Epithelial cell of esophagus (primary cell): ENCODE results near the gene ADPRM.

Experiments used
- DNase-seq: peaks from one replicate; pipeline ENCODE4 v3.0.0; 2010; ENCODE audit warnings: low read depth
- H3K4me3 ChIP-seq: 2 replicates; pipeline ENCODE4 v1.5.1; 2011; ENCODE audit warnings: mild to moderate bottlenecking, low read length, control low read depth
- TF ChIP-seq, protein P1 (sequence below): IDR thresholded peaks from 2 replicates; pipeline ENCODE4 v1.5.1; 2011; ENCODE audit warnings: low read depth, mild to moderate bottlenecking, low read length, control low read depth, inconsistent platforms; ENCODE audit not compliant: insufficient read depth; ENCODE audit errors: missing control alignments

Gene ADPRM, protein sequence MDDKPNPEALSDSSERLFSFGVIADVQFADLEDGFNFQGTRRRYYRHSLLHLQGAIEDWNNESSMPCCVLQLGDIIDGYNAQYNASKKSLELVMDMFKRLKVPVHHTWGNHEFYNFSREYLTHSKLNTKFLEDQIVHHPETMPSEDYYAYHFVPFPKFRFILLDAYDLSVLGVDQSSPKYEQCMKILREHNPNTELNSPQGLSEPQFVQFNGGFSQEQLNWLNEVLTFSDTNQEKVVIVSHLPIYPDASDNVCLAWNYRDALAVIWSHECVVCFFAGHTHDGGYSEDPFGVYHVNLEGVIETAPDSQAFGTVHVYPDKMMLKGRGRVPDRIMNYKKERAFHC

DNA sequence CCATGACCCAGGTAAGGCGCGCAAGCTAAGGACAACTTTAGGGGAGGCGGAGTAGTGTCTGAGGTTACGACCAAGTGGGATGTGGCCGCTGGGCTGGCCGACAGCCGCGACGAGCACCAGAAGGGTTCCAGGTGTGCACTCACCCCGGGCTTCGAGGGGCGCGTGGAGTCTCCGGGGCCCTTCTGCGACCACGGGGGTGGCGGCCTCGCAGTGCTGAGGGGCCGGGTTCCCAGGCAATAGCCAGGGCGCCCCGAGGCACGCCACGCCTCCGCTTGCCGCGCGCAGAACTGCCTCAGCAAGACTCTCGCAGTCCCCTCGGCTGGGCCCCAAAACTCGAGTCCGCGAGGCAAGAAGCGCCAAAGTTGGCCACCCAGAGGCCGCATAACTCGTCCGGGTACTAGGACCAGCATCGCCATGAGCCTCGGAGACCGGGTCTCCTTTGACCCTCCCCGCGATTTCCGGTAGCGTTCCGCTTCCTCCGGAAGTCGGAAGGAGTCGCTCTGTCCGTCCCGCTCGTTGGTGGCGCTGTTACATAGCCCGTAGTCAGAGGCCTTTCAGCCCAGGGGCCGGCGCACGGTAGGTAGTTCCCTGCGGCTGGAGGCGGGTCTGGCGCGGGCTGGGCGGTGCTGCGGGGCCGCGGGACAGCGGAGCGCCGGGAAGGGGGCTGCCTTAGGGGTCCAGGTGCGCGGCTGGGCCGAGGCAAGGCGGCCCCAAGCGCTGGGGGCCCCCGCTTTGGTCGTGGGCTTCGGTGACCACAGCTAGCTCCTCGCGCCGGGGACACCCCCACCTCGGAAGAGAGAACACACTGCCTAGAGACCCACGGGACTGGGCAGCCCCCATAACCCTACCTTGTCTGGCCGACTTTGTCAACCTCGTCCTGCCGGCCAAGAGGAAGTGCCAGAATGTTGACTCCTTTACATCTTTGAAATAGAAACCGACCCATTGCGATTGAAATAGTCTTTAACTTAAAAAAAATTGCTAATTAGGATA is at the start of gene ADPRM, which contains the start of gene SCO1:
ADPRM (plus strand) TSS at position 503 of the 990 bp plus-strand sequence. CDS start 7,333 bp downstream, outside the sequence.
SCO1 (minus strand) TSS at position 442 of the 990 bp plus-strand sequence; CDS start at position 416, 26 bp downstream.
- peak; percentile 95 for DNase-seq
- TF ChIP-seq, protein P1, sequence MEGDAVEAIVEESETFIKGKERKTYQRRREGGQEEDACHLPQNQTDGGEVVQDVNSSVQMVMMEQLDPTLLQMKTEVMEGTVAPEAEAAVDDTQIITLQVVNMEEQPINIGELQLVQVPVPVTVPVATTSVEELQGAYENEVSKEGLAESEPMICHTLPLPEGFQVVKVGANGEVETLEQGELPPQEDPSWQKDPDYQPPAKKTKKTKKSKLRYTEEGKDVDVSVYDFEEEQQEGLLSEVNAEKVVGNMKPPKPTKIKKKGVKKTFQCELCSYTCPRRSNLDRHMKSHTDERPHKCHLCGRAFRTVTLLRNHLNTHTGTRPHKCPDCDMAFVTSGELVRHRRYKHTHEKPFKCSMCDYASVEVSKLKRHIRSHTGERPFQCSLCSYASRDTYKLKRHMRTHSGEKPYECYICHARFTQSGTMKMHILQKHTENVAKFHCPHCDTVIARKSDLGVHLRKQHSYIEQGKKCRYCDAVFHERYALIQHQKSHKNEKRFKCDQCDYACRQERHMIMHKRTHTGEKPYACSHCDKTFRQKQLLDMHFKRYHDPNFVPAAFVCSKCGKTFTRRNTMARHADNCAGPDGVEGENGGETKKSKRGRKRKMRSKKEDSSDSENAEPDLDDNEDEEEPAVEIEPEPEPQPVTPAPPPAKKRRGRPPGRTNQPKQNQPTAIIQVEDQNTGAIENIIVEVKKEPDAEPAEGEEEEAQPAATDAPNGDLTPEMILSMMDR: peak; percentile 51
- peak within 1 kb of the TSS; percentile 84 for H3K4me3 ChIP-seq

DNA sequence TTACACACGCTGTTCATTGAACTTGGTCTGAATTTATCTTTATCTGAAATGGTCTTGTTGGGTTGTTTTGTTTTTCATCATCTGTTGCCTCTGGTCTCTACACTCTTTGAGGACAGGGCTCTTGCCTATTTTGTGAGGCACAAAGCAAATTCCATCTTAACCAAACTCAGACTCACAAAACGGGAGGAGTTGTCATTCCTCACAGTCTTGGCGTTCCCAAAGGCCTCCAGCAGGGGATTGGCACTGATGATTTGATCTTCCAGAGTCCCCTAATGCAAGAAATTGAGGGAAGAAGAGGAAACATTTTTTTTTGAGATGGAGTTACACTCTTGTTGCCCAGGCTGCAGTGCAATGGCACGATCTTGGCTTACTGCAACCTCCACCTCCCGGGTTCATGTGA is 49.0 kb upstream of the ADPRM start:
- no peak for DNase-seq
- no peak overlapping the region for H3K4me3 ChIP-seq
- TF ChIP-seq, protein P1: no peak

DNA sequence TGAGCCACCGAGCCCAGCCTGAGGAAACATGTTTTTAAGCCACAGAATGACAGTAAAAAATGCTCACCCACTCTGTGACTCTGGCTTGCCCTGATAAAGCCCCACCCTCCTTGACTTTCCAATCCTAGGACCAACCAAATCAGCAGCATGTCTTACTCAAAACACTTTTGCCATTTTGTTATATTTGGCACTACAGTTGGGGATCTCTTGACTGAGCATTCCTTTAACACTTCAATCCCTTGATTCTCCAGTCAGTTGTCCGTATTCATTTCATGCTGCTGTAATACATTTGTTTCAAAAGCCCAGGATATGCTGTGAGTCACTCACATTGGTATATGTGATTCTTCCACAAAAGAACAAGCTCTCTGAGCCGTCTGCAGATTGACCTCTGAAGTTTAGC is 48.4 kb upstream of the ADPRM start:
- TF ChIP-seq, protein P1: no peak
- peak; percentile 14 for DNase-seq
- H3K4me3 ChIP-seq: no peak overlapping the region

DNA sequence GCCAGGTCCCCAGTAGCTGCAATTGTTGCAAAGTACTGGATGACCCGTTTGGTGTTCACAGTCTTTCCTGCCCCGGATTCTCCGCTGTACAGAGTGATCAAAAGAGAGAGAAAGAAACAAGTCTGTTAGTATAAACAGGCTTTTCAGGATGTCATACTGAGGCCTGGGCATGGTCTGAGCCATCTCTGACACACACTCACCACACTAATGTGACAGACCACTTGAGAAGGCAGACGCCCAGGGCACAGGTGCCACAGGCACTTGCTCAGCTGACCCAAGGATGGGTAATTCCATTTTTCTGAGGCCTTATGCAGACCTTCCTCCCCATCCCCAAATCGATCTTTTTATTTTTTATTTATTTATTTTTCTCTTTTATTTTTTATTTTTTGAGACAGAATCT is 47.8 kb upstream of the ADPRM start:
- H3K4me3 ChIP-seq: no peak overlapping the region
- TF ChIP-seq, protein P1: no peak
- no peak for DNase-seq

DNA sequence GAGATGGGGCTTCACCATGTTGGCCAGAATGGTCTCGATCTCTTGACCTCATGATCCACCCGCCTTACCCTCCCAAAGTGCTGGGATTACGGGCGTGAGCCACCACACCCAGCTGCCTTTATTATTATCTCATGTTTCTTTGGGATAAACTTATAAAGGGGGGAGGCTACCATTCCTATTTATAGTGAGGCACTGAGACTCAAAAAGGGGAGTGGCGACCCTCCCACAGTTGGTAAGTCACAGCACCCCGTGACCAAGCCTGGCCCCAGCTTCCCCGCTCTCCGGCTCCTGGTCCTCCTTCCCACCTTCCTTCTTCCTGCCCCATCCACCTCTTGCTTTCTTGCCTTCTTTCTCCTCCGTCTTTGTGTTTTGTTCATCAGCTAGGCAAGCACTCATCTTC is 45.5 kb upstream of the ADPRM start:
- DNase-seq: no peak
- H3K4me3 ChIP-seq: no peak overlapping the region
- TF ChIP-seq, protein P1: no peak

DNA sequence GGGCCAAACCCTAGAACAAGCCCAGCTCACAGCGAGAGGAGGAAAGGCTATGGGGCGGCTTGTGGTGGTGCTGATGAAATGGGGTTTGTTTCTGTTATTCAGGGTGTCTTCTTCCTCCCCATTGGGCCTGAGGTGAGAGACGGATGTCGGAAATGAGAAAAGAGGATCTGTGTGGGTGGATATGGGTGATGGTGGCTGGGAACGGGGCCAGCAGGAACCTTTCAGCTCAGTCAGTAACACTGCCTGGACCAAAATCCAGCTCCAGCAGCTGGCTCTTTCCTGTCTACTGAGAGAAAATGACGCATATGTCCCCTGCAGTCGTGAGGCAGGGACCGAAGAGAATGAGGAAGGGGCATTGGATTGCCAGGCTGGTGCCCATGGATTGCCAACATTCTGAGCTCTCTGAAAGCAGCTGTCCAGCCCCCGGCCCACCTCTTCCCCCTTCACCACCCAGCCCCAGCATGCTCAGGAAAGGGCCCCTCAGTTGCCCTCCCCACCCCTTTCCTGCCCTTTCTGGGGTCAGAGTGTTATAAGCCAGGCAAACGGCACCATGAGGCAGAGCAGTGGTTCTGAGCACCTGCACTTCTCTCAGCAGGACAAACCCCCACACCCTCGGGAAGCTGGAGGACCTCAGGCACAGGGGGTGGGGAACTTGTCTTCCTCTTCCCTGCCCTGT is 44.3 kb upstream of the ADPRM start:
- H3K4me3 ChIP-seq: no peak overlapping the region
- TF ChIP-seq, protein P1: no peak
- DNase-seq: no peak
